HG02840 (cell line): Measurements from ENCODE around the gene SLC17A9.
"Not testable (repeated sequence)": the region's sequence is repeated elsewhere in the genome, so short reads cannot be mapped to it uniquely, and the experiment has no call there.

ENCODE experiments used
- ATAC-seq: cut with Tn5 transposase; IDR thresholded peaks from one replicate; pipeline ENCODE4 v1.9.1; 2021; ENCODE audit warnings: mild to moderate bottlenecking, moderate library complexity, moderate number of reproducible peaks; ENCODE audit not compliant: unreplicated experiment, low FRiP score

The SLC17A9 gene

GRCh38 chr20:62920039-62920645 lies 32.4 kb upstream of the SLC17A9 start:
- no peak for ATAC-seq

GRCh38 chr20:62921119-62921687 lies 31.3 kb upstream of the SLC17A9 start:
- no peak for ATAC-seq

- no peak for ATAC-seq
These were observed 30.0 kb upstream of the SLC17A9 start for GRCh38 chr20:62922451-62922921.

- ATAC-seq: not testable (repeated sequence)
These were observed 29.3 kb upstream of the SLC17A9 start for GRCh38 chr20:62923059-62923668.

- ATAC-seq: no peak
These were observed 28.7 kb upstream of the SLC17A9 start for GRCh38 chr20:62923669-62924441.

- ATAC-seq: no peak
These were observed 27.9 kb upstream of the SLC17A9 start for GRCh38 chr20:62924442-62925075.

GRCh38 chr20:62925076-62925419 lies 27.5 kb upstream of the SLC17A9 start:
- ATAC-seq: no peak

GRCh38 chr20:62925420-62926228 lies 26.9 kb upstream of the SLC17A9 start:
- peak; percentile 18 for ATAC-seq

- peak; percentile 75 for ATAC-seq
These were observed 26.0 kb upstream of the SLC17A9 start, which contains the start of gene DIDO1 for GRCh38 chr20:62926229-62927127. Gene DIDO1, minus strand, starts transcription at chr20:62926505.

- no peak for ATAC-seq
These were observed 25.3 kb upstream of the SLC17A9 start for GRCh38 chr20:62927128-62927705.

GRCh38 chr20:62928246-62928939 lies 24.1 kb upstream of the SLC17A9 start:
- no peak for ATAC-seq

- ATAC-seq: no peak
These were observed 23.4 kb upstream of the SLC17A9 start for GRCh38 chr20:62929051-62929538.

- ATAC-seq: no peak
These were observed 21.0 kb upstream of the SLC17A9 start for GRCh38 chr20:62931464-62931863.

- ATAC-seq: no peak
These were observed 18.5 kb upstream of the SLC17A9 start for GRCh38 chr20:62933966-62934365.

GRCh38 chr20:62935204-62935967 lies 17.1 kb upstream of the SLC17A9 start:
- ATAC-seq: no peak

- ATAC-seq: no peak
These were observed 16.4 kb upstream of the SLC17A9 start for GRCh38 chr20:62935968-62936585.
